ENCODE data around the gene MRPS25.

The MRPS25 gene

GRCh38 chr3:15042936-15043335 lies 22.2 kb downstream of the MRPS25 start:
- no peak for DNase-seq (ENCODE audit: low spot score)
- in situ Hi-C loops (cut with MboI; ENCODE audit: low sequenced_read_pairs, unreplicated experiment) = no loop called here
- TF ChIP-seq CTCF (IDR thresholded peaks at IDR 0.05; ENCODE audit: borderline replicate concordance, control extremely low read depth, extremely low read depth, insufficient read depth, missing control alignments) = no peak

- in situ Hi-C loops (cut with MboI; ENCODE audit: low sequenced_read_pairs, unreplicated experiment) = no loop called here
- DNase-seq (ENCODE audit: low spot score) = no peak
- no peak for TF ChIP-seq CTCF (IDR thresholded peaks at IDR 0.05; ENCODE audit: borderline replicate concordance, control extremely low read depth, extremely low read depth, insufficient read depth, missing control alignments)
These were observed 23.2 kb downstream of the MRPS25 start for GRCh38 chr3:15041950-15042349.

- no peak for DNase-seq (ENCODE audit: low spot score)
- in situ Hi-C loops (cut with MboI; ENCODE audit: low sequenced_read_pairs, unreplicated experiment) = no loop called here
- no peak for TF ChIP-seq CTCF (IDR thresholded peaks at IDR 0.05; ENCODE audit: borderline replicate concordance, control extremely low read depth, extremely low read depth, insufficient read depth, missing control alignments)
These were observed 24.3 kb downstream of the MRPS25 start for GRCh38 chr3:15040844-15041243.

GRCh38 chr3:15038306-15038705 lies 26.8 kb downstream of the MRPS25 start:
- in situ Hi-C loops (cut with MboI; ENCODE audit: low sequenced_read_pairs, unreplicated experiment) = no loop called here
- TF ChIP-seq CTCF (IDR thresholded peaks at IDR 0.05; ENCODE audit: borderline replicate concordance, control extremely low read depth, extremely low read depth, insufficient read depth, missing control alignments) = no peak
- no peak for DNase-seq (ENCODE audit: low spot score)

- DNase-seq (ENCODE audit: low spot score) = no peak
- in situ Hi-C loops (cut with MboI; ENCODE audit: low sequenced_read_pairs, unreplicated experiment) = no loop called here
- no peak for TF ChIP-seq CTCF (IDR thresholded peaks at IDR 0.05; ENCODE audit: borderline replicate concordance, control extremely low read depth, extremely low read depth, insufficient read depth, missing control alignments)
These were observed 32.0 kb downstream of the MRPS25 start for GRCh38 chr3:15033103-15033502.

GRCh38 chr3:15032650-15033049 lies 32.5 kb downstream of the MRPS25 start:
- in situ Hi-C loops (cut with MboI; ENCODE audit: low sequenced_read_pairs, unreplicated experiment) = no loop called here
- no peak for DNase-seq (ENCODE audit: low spot score)
- no peak for TF ChIP-seq CTCF (IDR thresholded peaks at IDR 0.05; ENCODE audit: borderline replicate concordance, control extremely low read depth, extremely low read depth, insufficient read depth, missing control alignments)

GRCh38 chr3:15029625-15030024 lies 35.5 kb downstream of the MRPS25 start:
- no peak for DNase-seq (ENCODE audit: low spot score)

More at GRCh38 chr3:15029625-15030024, 35.5 kb downstream of the MRPS25 start:
- in situ Hi-C loops (cut with MboI; ENCODE audit: low sequenced_read_pairs, unreplicated experiment) = no loop called here
- no peak for TF ChIP-seq CTCF (IDR thresholded peaks at IDR 0.05; ENCODE audit: borderline replicate concordance, control extremely low read depth, extremely low read depth, insufficient read depth, missing control alignments)
